Measurements from ENCODE around the gene FCRLA. TPM values are rescaled to one million over a fixed set of nuclear protein-coding genes. Genes with fewer than 3 reads are reported as not detected.
A peak's percentile ranks its signal among the peaks of the same experiment; 100 is the strongest.
"Not testable (repeated sequence)": the region's sequence is repeated elsewhere in the genome, so short reads cannot be mapped to it uniquely, and the experiment has no call there.

The FCRLA gene
- total and polyA plus RNA-seq, 2 experiments from 2014 or later = 6.8 to 8.4 TPM

DNA sequence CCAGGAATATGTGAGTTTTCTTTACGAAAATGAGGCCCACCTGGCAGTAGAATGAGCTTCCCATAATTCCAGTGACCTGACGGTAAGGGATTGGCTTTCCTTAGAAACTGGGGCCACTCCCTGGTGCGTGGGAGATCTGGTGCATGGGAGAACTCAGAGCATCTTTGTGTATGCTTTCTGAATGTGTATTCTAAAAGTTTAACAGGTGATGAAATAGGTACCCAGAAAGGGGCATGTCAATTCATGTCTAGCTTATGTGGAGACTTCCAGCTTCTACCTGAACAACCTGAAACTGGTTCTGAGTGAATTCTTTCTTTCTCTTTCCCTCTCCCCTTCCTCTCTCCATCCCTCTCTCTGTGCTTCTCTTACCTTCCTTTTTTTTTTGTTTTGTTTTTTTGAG is 15.2 kb upstream of the FCRLA start:
- no peaks in the 10 kb centered on the region for H3K9me3 ChIP-seq (ENCODE audit: low read depth)
- no peaks in the 10 kb centered on the region for H3F3A ChIP-seq (ENCODE audit: insufficient read depth)
- H3K4me3 ChIP-seq = no peak overlapping the region
- DNase-seq = no peak
- no peaks in the 10 kb centered on the region for H4K20me1 ChIP-seq (ENCODE audit: insufficient read depth)
- TF ChIP-seq EZH2 (IDR thresholded peaks at IDR 0.05; ENCODE audit: insufficient read depth, poor library complexity, severe bottlenecking) (no peak), EZH2phosphoT487 (IDR thresholded peaks at IDR 0.05; ENCODE audit: insufficient read depth, low read depth) (no peak)
- H3K9me2 ChIP-seq (ENCODE audit: insufficient read depth) = no peaks in the 10 kb centered on the region
- H3K9ac ChIP-seq = no peak overlapping the region
- H3K27me3 ChIP-seq (replicated peaks; ENCODE audit: insufficient read depth) = no peaks in the 10 kb centered on the region
- no peak overlapping the region for H2AFZ ChIP-seq
- H3K27ac ChIP-seq = no peak overlapping the region
- WGBS, 2 experiments (ENCODE audit: low coverage in 1 of 2, low lambda C conversion rate in 2 of 2, missing lambda C conversion rate in 2 of 2) = 45 to 48% methylated on average over 3 of the region's 3 CpGs
- no peak overlapping the region for H3K4me2 ChIP-seq (ENCODE audit: unreplicated experiment)
- no peaks in the 10 kb centered on the region for H3K79me2 ChIP-seq (ENCODE audit: insufficient read depth)
- no peaks in the 10 kb centered on the region for H3K36me3 ChIP-seq (ENCODE audit: low read depth)
- no peaks in the 10 kb centered on the region for H3K4me1 ChIP-seq (ENCODE audit: insufficient read depth)
- in situ Hi-C loops (cut with MboI) = no loop called here

DNA sequence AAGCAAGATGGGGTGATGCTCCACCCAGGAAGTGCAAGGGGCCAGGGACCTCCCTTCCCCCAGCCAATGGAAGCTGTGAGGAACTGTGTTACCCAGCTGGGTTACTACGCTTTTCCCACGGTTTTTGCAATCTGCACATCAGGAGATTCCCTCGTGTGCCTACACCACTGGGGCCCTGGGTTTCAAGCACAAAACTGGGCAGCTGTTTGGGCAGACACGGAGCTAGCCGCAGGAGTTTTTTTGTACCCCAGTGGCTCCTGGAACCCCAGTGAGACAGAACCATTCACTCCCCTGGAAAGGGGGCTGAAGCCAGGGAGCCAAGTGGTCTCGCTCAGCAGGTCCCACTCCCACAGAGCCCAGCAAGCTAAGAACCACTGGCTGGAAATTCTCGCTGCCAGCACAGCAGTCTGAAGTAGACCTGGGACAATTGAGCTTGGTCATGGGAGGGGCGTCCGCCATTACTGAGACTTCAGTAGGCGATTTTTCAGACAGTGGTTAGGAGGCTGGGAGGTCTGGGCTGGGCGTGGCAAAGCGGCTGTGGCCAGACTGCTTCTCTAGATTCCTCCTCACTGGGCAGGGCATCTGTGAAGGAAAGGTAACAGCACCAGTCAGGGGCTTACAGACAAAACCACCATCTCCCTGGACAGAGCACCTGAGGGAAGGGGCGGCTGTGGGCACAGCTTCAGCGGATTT is 13.9 kb upstream of the FCRLA start:
- H3K4me1 ChIP-seq (ENCODE audit: insufficient read depth); H3K4me2 ChIP-seq (ENCODE audit: unreplicated experiment); in situ Hi-C loops (cut with MboI): not testable (repeated sequence)

GRCh38 chr1:161698302-161698701 is 8.7 kb upstream of the FCRLA start:
- DNase-seq; H3K9me2 ChIP-seq (ENCODE audit: insufficient read depth); H3K9me3 ChIP-seq (ENCODE audit: low read depth); H3K27me3 ChIP-seq (replicated peaks; ENCODE audit: insufficient read depth); H3K79me2 ChIP-seq (ENCODE audit: insufficient read depth); H3K4me3 ChIP-seq; H3K27ac ChIP-seq; H3K4me1 ChIP-seq (ENCODE audit: insufficient read depth); in situ Hi-C loops (cut with MboI); H4K20me1 ChIP-seq (ENCODE audit: insufficient read depth); H3K9ac ChIP-seq; H2AFZ ChIP-seq; H3K4me2 ChIP-seq (ENCODE audit: unreplicated experiment); H3F3A ChIP-seq (ENCODE audit: insufficient read depth); H3K36me3 ChIP-seq (ENCODE audit: low read depth): not testable (repeated sequence)
- 53 to 60% methylated on average over 2 of the region's 2 CpGs for WGBS, 2 experiments (ENCODE audit: low coverage in 1 of 2, low lambda C conversion rate in 2 of 2, missing lambda C conversion rate in 2 of 2)

More for the DNA sequence above, 13.9 kb upstream of the FCRLA start:
- WGBS, 2 experiments (ENCODE audit: low coverage in 1 of 2, low lambda C conversion rate in 2 of 2, missing lambda C conversion rate in 2 of 2) = 73% methylated on average over 14 of the region's 14 CpGs
- not testable (repeated sequence) for H3K27me3 ChIP-seq (replicated peaks; ENCODE audit: insufficient read depth); H3K27ac ChIP-seq; H3K4me3 ChIP-seq; DNase-seq; H3K9me3 ChIP-seq (ENCODE audit: low read depth); H3K79me2 ChIP-seq (ENCODE audit: insufficient read depth); H4K20me1 ChIP-seq (ENCODE audit: insufficient read depth); H3F3A ChIP-seq (ENCODE audit: insufficient read depth); H2AFZ ChIP-seq; H3K36me3 ChIP-seq (ENCODE audit: low read depth); H3K9ac ChIP-seq; H3K9me2 ChIP-seq (ENCODE audit: insufficient read depth)

- peaks cover 11% of the 10 kb centered on the region for H3F3A ChIP-seq (ENCODE audit: insufficient read depth)
- no peak overlapping the region for H3K27ac ChIP-seq
- no peak overlapping the region for H3K4me3 ChIP-seq
- H3K4me2 ChIP-seq (ENCODE audit: unreplicated experiment) = no peak overlapping the region
- WGBS, 2 experiments (ENCODE audit: low coverage in 1 of 2, low lambda C conversion rate in 2 of 2, missing lambda C conversion rate in 2 of 2) = 78 to 80% methylated on average over 8 of the region's 8 CpGs
- TF ChIP-seq EZH2phosphoT487 (IDR thresholded peaks at IDR 0.05; ENCODE audit: insufficient read depth, low read depth) (no peak), EZH2 (IDR thresholded peaks at IDR 0.05; ENCODE audit: insufficient read depth, poor library complexity, severe bottlenecking) (no peak)
- no peaks in the 10 kb centered on the region for H3K79me2 ChIP-seq (ENCODE audit: insufficient read depth)
- H2AFZ ChIP-seq = no peak overlapping the region
- no peaks in the 10 kb centered on the region for H3K9me3 ChIP-seq (ENCODE audit: low read depth)
- no peak overlapping the region for H3K9ac ChIP-seq
- H3K4me1 ChIP-seq (ENCODE audit: insufficient read depth) = peaks cover 16% of the 10 kb centered on the region
- no peaks in the 10 kb centered on the region for H4K20me1 ChIP-seq (ENCODE audit: insufficient read depth)
- no peaks in the 10 kb centered on the region for H3K27me3 ChIP-seq (replicated peaks; ENCODE audit: insufficient read depth)
- H3K36me3 ChIP-seq (ENCODE audit: low read depth) = no peaks in the 10 kb centered on the region
- no peaks in the 10 kb centered on the region for H3K9me2 ChIP-seq (ENCODE audit: insufficient read depth)
- in situ Hi-C loops (cut with MboI) = no loop called here
- no peak for DNase-seq
Measured at GRCh38 chr1:161702250-161702649, 4.8 kb upstream of the FCRLA start.

DNA sequence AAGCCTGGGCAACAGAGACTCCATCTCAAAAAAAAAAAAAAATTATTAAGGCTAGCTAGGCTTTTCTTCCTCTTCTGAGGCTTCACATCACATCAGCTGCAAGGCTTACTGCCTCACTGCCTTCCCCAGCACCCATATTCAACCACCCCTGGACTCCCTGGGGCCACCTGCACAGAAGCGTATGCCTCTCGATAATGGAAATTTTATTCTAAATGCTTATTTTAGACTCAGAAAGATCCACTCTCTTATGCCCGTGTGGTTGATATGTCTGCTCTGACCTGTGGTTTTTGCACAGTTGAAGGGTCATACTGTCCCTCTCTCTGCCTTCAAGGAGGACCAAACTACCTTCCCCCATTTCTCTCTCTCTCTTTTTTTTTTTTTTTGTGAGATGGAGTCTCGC is 1.5 kb upstream of the FCRLA start:
- Histone ChIP-seq H3K79me2 (ENCODE audit: insufficient read depth) (no peaks in the 10 kb centered on the region), H3K36me3 (ENCODE audit: low read depth) (no peaks in the 10 kb centered on the region), H3K27me3 (replicated peaks; ENCODE audit: insufficient read depth) (no peaks in the 10 kb centered on the region), H3F3A (ENCODE audit: insufficient read depth) (peaks cover 18% of the 10 kb centered on the region), H3K4me3 (no peak overlapping the region), H3K9me2 (ENCODE audit: insufficient read depth) (no peaks in the 10 kb centered on the region), H4K20me1 (ENCODE audit: insufficient read depth) (no peaks in the 10 kb centered on the region), H3K9me3 (ENCODE audit: low read depth) (no peaks in the 10 kb centered on the region), H3K9ac (no peak overlapping the region; the same call in 1 of the 2 replicates), H3K4me1 (ENCODE audit: insufficient read depth) (peaks cover 27% of the 10 kb centered on the region), H2AFZ (no peak overlapping the region), H3K4me2 (ENCODE audit: unreplicated experiment) (no peak overlapping the region), H3K27ac (peak overlapping the region; percentile 96)
- in situ Hi-C loops (cut with MboI) = no loop called here
- DNase-seq = peak; percentile 4
- TF ChIP-seq EZH2 (IDR thresholded peaks at IDR 0.05; ENCODE audit: insufficient read depth, poor library complexity, severe bottlenecking) (no peak), EZH2phosphoT487 (IDR thresholded peaks at IDR 0.05; ENCODE audit: insufficient read depth, low read depth) (no peak)
- WGBS, 2 experiments (ENCODE audit: low coverage in 1 of 2, low lambda C conversion rate in 2 of 2, missing lambda C conversion rate in 2 of 2) = 80 to 84% methylated on average over 4 of the region's 4 CpGs

Data from GM23248 (cell line).